Endothelial cell of umbilical vein (primary cell): ENCODE results near the gene TPP1. TPM values are rescaled to one million over a fixed set of nuclear protein-coding genes. Genes with fewer than 3 reads are reported as not detected.

Source experiments
- BruUV-seq: library from RNA; stranded (reverse); fragments of 400-500 nt; replicated peaks from 2 replicates; lab custom pipeline; 2021; lab: Mats Ljungman, UMichigan
- CTCF ChIA-PET: fragments of 300-600, 350-600 bp; sonication (Branson Sonifier 250); formaldehyde crosslinking; loops from one replicate; lab custom pipeline; 2021; ENCODE audit warnings: antibody characterized with exemption, inconsistent platforms; lab: Charles Lee
- POLR2A ChIA-PET: fragments of 300-600, 350-600 bp; sonication (Branson Sonifier 250); formaldehyde crosslinking; loops from one replicate; lab custom pipeline; 2021; ENCODE audit warnings: antibody characterized with exemption, inconsistent platforms; lab: Charles Lee
- DNase-seq: peaks from one replicate; pipeline ENCODE4 v3.0.0-alpha.2; 2011; ENCODE audit warnings: low read depth, low spot score
- FAIRE-seq: peaks from 2 replicates; lab custom pipeline; 2011; peaks lifted over from hg19 to GRCh38; lab: Jason Lieb, UNC
- H2AFZ ChIP-seq: 2 replicates; pipeline ENCODE4 v1.6.0; 2012; ENCODE audit warnings: low read depth, low read length, control low read depth, inconsistent platforms
- H3K27ac ChIP-seq: 2 replicates; pipeline ENCODE4 v1.5.1; 2011; ENCODE audit warnings: low read depth, mild to moderate bottlenecking, control low read depth, low read length, moderate library complexity; ENCODE audit not compliant: insufficient read depth
- H3K27me3 ChIP-seq, 2 experiments: 2 replicates each; pipeline versions ENCODE4 v1.6.0 to v1.6.1; 2011; ENCODE audit warnings: low read length in 2 of 2, mixed read lengths in 1 of 2; ENCODE audit not compliant: control insufficient read depth in 2 of 2, insufficient read depth in 2 of 2
- H3K36me3 ChIP-seq, 2 experiments: 2 replicates in 1 of 2; 3 replicates in 1 of 2; pipeline ENCODE4 v1.5.1; 2011; ENCODE audit warnings: low read length in 2 of 2, mild to moderate bottlenecking in 1 of 2, moderate library complexity in 1 of 2; ENCODE audit not compliant: control insufficient read depth in 2 of 2, insufficient read depth in 2 of 2; ENCODE audit errors: extremely low read depth in 1 of 2
- H3K4me1 ChIP-seq: 3 replicates; pipeline ENCODE4 v1.5.1; 2011; ENCODE audit warnings: mild to moderate bottlenecking, low read length; ENCODE audit not compliant: control insufficient read depth, insufficient read depth; ENCODE audit errors: extremely low read depth
- H3K4me2 ChIP-seq: 2 replicates; pipeline ENCODE4 v1.6.1; 2011; ENCODE audit warnings: low read length, control low read depth, mixed read lengths; ENCODE audit not compliant: insufficient read depth
- H3K4me3 ChIP-seq, 3 experiments: fragments of 200-600 bp in 1 of 3; sonication (generic), shearing (Covaris generic) in 1 of 3; replicated peaks in 1 of 3; 2 replicates each; pipeline ENCODE4 v1.5.1; 2011 to 2016; ENCODE audit warnings: control low read depth in 3 of 3, low read length in 3 of 3, mild to moderate bottlenecking in 2 of 3, inconsistent platforms in 1 of 3, low read depth in 1 of 3, moderate library complexity in 1 of 3; ENCODE audit not compliant: insufficient read depth in 1 of 3
- H3K79me2 ChIP-seq: 2 replicates; pipeline ENCODE4 v1.6.0; 2012; ENCODE audit warnings: low read length, inconsistent platforms; ENCODE audit not compliant: control insufficient read depth, insufficient read depth
- H3K9ac ChIP-seq: replicated peaks from 2 replicates; pipeline ENCODE3; 2011; ENCODE audit warnings: low read length, control low read depth; ENCODE audit not compliant: insufficient read depth; ENCODE audit errors: extremely low read depth
- H3K9me1 ChIP-seq: replicated peaks from 3 replicates; pipeline ENCODE4 v1.6.0; 2011; ENCODE audit warnings: mild to moderate bottlenecking, low read length; ENCODE audit not compliant: control insufficient read depth, insufficient read depth; ENCODE audit errors: extremely low read depth
- H3K9me3 ChIP-seq: replicated peaks from 2 replicates; pipeline ENCODE4 v1.5.1; 2012; ENCODE audit warnings: low read length, inconsistent platforms; ENCODE audit not compliant: control insufficient read depth, insufficient read depth
- H4K20me1 ChIP-seq: replicated peaks from 2 replicates; pipeline ENCODE3; 2011; ENCODE audit warnings: mild to moderate bottlenecking, low read length; ENCODE audit not compliant: control insufficient read depth, insufficient read depth; ENCODE audit errors: extremely low read depth
- EZH2 ChIP-seq: IDR thresholded peaks from 2 replicates; pipeline ENCODE4 v1.6.1; 2012; ENCODE audit warnings: borderline replicate concordance, low read depth, mild to moderate bottlenecking, moderate library complexity, low read length, inconsistent platforms; ENCODE audit not compliant: severe bottlenecking
- GATA2 ChIP-seq: IDR thresholded peaks from 2 replicates; pipeline ENCODE4 v1.7.0; 2011; ENCODE audit warnings: low read depth, mild to moderate bottlenecking, moderate library complexity, mixed read lengths, low read length; ENCODE audit not compliant: insufficient read length, insufficient read depth
- JUN ChIP-seq: IDR thresholded peaks from 2 replicates; pipeline ENCODE4 v1.6.1; 2011; ENCODE audit warnings: borderline replicate concordance, low read depth; ENCODE audit not compliant: insufficient read length, insufficient read depth
- MYC ChIP-seq: IDR thresholded peaks from one replicate; pipeline ENCODE4 v1.6.1; 2011; ENCODE audit warnings: mild to moderate bottlenecking, low read depth, low read length
- POLR2A ChIP-seq: IDR thresholded peaks from 2 replicates; pipeline ENCODE4 v1.6.1; 2012; ENCODE audit warnings: low read depth, mild to moderate bottlenecking, control low read depth, low read length
- POLR2AphosphoS5 ChIP-seq: IDR thresholded peaks from 2 replicates; pipeline ENCODE4 v1.6.1; 2012; ENCODE audit warnings: low read depth, mild to moderate bottlenecking, control low read depth, low read length, moderate library complexity; ENCODE audit not compliant: insufficient read depth
- dilution Hi-C: fragments of 300-500 bp; cut with MboI; formaldehyde crosslinking; loops from one replicate; pipeline ENCODE4 v1.15.0; 2019; ENCODE audit warnings: low sequenced_read_pairs; ENCODE audit not compliant: extremely low pct_ligation_motif_present
- intact Hi-C: fragments of 100-400 bp; cut with micrococcal nuclease; formaldehyde crosslinking; loops from one replicate; pipeline ENCODE4 v1.10.0; 2022
- polyA plus RNA-seq, 4 experiments: library from polyadenylated mRNA; depleted of rRNA in 3 of 4; stranded (reverse) in 3 of 4; unstranded in 1 of 4; fragments of >200 nt; gene quantifications; 2 replicates each; pipeline versions ENCODE4 v1.2.1 to v1.2.3, GENCODE V29; 2011 to 2012; ENCODE audit warnings: missing spikeins in 1 of 4
- total RNA-seq: library from RNA; stranded (reverse); gene quantifications from 2 replicates; pipeline ENCODE4 v1.2.3, GENCODE V29; 2021
- TF ChIP-seq, protein P1 (sequence below): IDR thresholded peaks from 2 replicates; pipeline ENCODE4 v1.6.1; 2011; ENCODE audit not compliant: insufficient read depth, insufficient read length

TPP1 gene
- total and polyA plus RNA-seq, 2 donors (not counting 3 experiments of a cell fraction or from before 2014, with no cell fraction given) = 124 to 224 TPM

DNA sequence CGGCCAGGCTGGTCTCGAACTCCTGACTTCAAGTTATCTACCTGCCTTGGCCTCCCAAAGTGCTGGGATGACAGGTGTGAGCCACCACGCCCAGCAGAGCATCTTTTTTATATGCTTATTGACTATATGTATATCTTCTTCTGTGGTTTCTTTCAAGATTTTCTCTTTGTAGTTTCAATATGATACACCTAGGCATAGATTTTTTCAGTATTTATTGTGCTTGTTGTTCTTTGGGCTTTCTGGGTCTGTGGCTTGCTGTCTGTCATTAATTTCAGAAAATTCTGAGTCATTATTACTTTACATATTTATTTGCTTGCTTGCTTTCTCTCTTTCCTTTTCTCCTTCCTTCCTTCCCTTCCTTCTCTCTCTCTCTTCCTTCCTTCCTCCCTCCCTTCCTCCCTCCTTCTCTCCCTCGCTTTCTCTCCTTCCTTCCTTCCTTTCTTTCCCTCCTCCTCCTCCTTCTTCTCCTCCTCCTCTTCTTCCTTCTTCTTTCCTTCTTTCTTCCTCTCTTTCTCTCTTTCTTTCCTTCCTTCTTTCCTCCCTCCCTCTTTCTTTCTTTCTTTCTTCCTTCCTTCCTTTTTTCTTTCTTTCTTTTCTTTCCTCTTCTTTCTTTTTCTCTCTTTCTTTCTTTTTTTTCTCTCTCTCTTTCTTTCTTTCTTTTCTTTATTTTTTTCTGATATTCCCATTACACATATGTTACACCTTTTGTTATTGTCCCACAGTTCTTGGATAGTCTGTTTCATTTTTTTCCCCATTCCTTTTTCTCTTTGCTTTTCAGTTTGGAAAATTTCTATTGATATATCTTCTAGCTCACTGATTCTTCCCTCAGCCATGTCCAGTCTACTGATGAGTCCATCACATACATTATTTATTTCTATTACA, 47.3 kb upstream of the TPP1 start:
- CTCF ChIA-PET = interaction anchor here (1.1 to 3.2 kb wide), 10 partner anchors 10 to 287 kb away, joined by 3 to 35 read pairs (median 12); partner anchors contain the start of genes DCHS1, ILK, RRP8 and TPP1
- POLR2A ChIA-PET = no interaction called here
- DNase-seq (no peak), FAIRE-seq (no peak)
- Histone ChIP-seq H3K9ac (no peak overlapping the region), H3K9me3 (no peaks in the 10 kb centered on the region), H3K27me3 (no peaks in the 10 kb centered on the region), H2AFZ (no peak overlapping the region), H4K20me1 (no peaks in the 10 kb centered on the region), H3K4me1 (no peaks in the 10 kb centered on the region), H3K27ac (no peak overlapping the region), H3K4me3 (no peak overlapping the region), H3K36me3 (no peaks in the 10 kb centered on the region), H3K9me1 (no peaks in the 10 kb centered on the region), H3K4me2 (no peak overlapping the region), H3K79me2 (no peaks in the 10 kb centered on the region)
- TF ChIP-seq GATA2 (no peak), JUN (no peak), MYC (no peak), POLR2AphosphoS5 (no peak), EZH2 (no peak), POLR2A (no peak)
- TF ChIP-seq, protein P1, sequence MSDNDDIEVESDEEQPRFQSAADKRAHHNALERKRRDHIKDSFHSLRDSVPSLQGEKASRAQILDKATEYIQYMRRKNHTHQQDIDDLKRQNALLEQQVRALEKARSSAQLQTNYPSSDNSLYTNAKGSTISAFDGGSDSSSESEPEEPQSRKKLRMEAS = no peak
- intact Hi-C loops (loop anchor here (1.0 kb wide), 3 partner anchors 31 to 135 kb away; partner anchors contain the start of gene TPP1), dilution Hi-C loops (no loop called here)
- BruUV-seq = no TSS peak
